ENCODE measurements around the gene TPRA1. TPM values are rescaled to one million over a fixed set of nuclear protein-coding genes. Genes with fewer than 3 reads are reported as not detected.

TPRA1 gene
- total RNA-seq, 1 donor from 2014 or later: 15.1 TPM

DNA sequence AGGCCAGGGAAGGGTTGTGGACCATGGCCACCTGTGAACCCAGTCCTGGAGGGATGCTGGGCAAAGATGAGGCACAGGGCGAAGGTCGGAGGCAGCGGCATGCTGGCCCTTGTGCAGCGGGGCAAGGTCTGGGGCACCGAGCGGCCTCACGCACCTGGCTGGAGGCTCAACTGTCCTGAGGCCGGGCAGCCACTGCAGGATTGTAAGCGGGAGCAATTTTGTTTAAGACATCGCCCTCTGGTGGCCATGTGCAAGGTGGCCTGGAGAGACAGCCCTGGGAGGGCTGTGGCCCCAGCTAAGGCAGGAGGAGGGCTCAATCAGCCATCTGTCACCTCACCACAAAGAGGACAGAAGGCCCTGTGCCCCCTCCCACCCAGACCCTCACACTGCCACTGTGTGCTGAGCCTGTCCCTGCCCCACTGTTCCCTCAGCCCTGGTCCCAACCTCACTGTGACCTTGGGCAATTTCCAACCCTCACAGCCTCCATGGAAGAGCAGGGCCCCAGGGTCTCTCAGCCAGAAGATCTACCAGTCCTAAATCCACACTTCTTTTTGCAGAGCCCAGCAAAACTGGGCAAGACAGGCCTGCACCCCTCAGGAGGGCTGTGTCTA lies 46.2 kb downstream of the TPRA1 start:
- Histone ChIP-seq H3K4me1 (ENCODE audit: control insufficient read depth in 3 of 3, insufficient read depth in 3 of 3, low read length in 3 of 3) (peaks cover 12 to 17% (median 14%) of the 10 kb centered on the region in 3 donors), H3K27me3 (ENCODE audit: control insufficient read depth in 3 of 3, insufficient read depth in 3 of 3, low read length in 3 of 3) (peaks cover 0 to 4% (median 0%) of the 10 kb centered on the region in 3 donors), H3K4me3 (ENCODE audit: low read length in 3 of 3) (no peak overlapping the region), H3K36me3 (ENCODE audit: control insufficient read depth in 3 of 3, insufficient read depth in 3 of 3, low read length in 3 of 3) (no peaks in the 10 kb centered on the region), H3K9ac (ENCODE audit: low read depth in 1 of 3, low read length in 3 of 3) (no peak overlapping the region), H3K9me3 (ENCODE audit: control insufficient read depth in 3 of 3, low read length in 3 of 3) (no peaks in the 10 kb centered on the region), H3K27ac (ENCODE audit: low read depth, low read length) (no peak overlapping the region)

DNA sequence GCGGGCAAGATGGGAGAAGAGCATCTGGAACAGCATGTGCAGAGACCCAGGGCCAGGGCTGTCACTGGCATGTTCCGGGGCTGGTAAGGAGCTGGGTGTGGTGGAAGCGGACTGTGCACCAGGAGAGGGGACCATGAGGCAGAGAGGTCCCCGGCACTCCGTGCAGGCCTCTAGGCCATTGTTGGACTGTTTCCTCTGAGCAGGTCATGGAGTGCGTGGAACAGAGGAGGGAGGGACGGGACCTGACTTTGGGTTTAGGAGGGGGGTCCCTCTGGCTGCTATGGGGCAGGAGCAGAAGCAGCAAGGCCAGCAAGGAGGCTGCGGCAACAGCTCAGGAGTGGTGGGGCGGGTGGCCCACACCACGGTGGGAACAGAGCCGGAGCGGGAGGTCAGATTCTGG lies 47.1 kb downstream of the TPRA1 start:
- Histone ChIP-seq H3K27me3 (ENCODE audit: control insufficient read depth in 3 of 3, insufficient read depth in 3 of 3, low read length in 3 of 3) (peaks cover 0 to 7% (median 0%) of the 10 kb centered on the region in 3 donors), H3K9me3 (ENCODE audit: control insufficient read depth in 3 of 3, low read length in 3 of 3) (no peaks in the 10 kb centered on the region), H3K27ac (ENCODE audit: low read depth, low read length) (no peak overlapping the region), H3K4me1 (ENCODE audit: control insufficient read depth in 3 of 3, insufficient read depth in 3 of 3, low read length in 3 of 3) (peaks cover 12 to 17% (median 14%) of the 10 kb centered on the region in 3 donors), H3K4me3 (ENCODE audit: low read length in 3 of 3) (no peak overlapping the region), H3K36me3 (ENCODE audit: control insufficient read depth in 3 of 3, insufficient read depth in 3 of 3, low read length in 3 of 3) (no peaks in the 10 kb centered on the region), H3K9ac (ENCODE audit: low read depth in 1 of 3, low read length in 3 of 3) (no peak overlapping the region)

- H3K36me3 ChIP-seq (ENCODE audit: control insufficient read depth in 3 of 3, insufficient read depth in 3 of 3, low read length in 3 of 3): no peaks in the 10 kb centered on the region
- H3K9me3 ChIP-seq (ENCODE audit: control insufficient read depth in 3 of 3, low read length in 3 of 3): no peaks in the 10 kb centered on the region
- no peak overlapping the region for H3K9ac ChIP-seq (ENCODE audit: low read depth in 1 of 3, low read length in 3 of 3)
- no peak overlapping the region for H3K4me3 ChIP-seq (ENCODE audit: low read length in 3 of 3)
- peaks cover 9 to 11% (median 10%) of the 10 kb centered on the region in 3 donors for H3K4me1 ChIP-seq (ENCODE audit: control insufficient read depth in 3 of 3, insufficient read depth in 3 of 3, low read length in 3 of 3)
- no peak overlapping the region for H3K27ac ChIP-seq (ENCODE audit: low read depth, low read length)
- H3K27me3 ChIP-seq (ENCODE audit: control insufficient read depth in 3 of 3, insufficient read depth in 3 of 3, low read length in 3 of 3): peaks cover 0 to 10% (median 0%) of the 10 kb centered on the region in 3 donors
These were observed 48.0 kb downstream of the TPRA1 start for GRCh38 chr3:127542441-127542952.

DNA sequence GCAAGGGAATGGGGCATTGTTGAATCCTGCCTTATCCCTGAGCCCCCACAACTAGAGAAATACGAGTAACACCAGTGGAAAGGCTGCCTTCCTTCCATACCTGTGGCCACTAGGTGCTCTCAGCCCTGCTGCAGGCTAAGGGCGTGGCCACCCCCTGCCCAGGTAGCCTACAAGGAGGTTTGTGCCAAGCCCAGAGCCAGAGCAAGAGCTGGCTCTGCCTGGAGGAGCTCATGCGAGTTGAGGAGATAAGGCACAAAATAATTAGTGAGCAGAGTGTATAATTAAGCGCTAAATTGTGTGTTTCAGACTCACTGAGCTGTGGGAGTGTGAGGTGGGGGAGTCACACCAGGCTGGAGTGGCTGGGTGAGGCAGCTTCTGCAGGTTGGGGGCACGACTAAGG lies 49.2 kb downstream of the TPRA1 start:
- H3K27me3 ChIP-seq (ENCODE audit: control insufficient read depth in 3 of 3, insufficient read depth in 3 of 3, low read length in 3 of 3): peaks cover 0 to 11% (median 0%) of the 10 kb centered on the region in 3 donors
- H3K36me3 ChIP-seq (ENCODE audit: control insufficient read depth in 3 of 3, insufficient read depth in 3 of 3, low read length in 3 of 3): no peaks in the 10 kb centered on the region
- H3K4me1 ChIP-seq (ENCODE audit: control insufficient read depth in 3 of 3, insufficient read depth in 3 of 3, low read length in 3 of 3): peaks cover 0 to under 1% (median under 1%) of the 10 kb centered on the region in 3 donors
- no peak overlapping the region for H3K4me3 ChIP-seq (ENCODE audit: low read length in 3 of 3)
- no peak overlapping the region for H3K9ac ChIP-seq (ENCODE audit: low read depth in 1 of 3, low read length in 3 of 3)
- no peaks in the 10 kb centered on the region for H3K9me3 ChIP-seq (ENCODE audit: control insufficient read depth in 3 of 3, low read length in 3 of 3)
- H3K27ac ChIP-seq (ENCODE audit: low read depth, low read length): no peak overlapping the region

DNA sequence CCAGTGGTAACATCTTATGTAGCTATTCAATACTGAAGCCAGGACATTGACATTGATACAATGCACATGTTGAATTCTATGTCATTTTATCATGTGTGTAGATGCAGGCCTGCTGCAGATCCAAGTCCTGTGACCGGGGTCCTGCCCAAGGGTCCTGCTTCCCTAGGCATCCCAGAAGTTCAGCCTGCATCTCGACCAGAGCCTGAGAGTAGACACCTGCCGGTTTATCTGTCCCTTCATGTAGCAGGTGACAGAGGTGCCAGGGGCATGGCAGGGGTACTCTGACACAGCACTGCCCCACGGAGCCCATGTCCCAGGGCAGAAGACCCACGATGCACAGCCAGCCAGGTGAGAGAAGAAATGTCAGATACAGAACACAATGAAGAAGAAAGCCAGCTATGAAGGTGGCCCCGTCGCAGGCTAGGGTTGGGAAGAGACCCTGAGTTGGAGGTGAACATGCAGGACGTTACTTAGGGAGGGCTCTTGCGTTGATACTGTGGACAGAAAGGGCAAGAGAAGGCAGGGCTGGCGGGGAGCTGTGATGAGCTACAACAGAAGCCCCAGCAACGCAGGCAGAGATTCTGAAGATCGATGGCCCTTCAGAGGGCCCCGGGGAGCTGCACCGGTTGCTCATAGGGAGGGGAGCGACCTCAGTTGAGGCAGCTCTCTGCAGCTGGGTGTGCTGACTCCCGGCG lies 51.0 kb downstream of the TPRA1 start:
- Histone ChIP-seq H3K9me3 (ENCODE audit: control insufficient read depth in 3 of 3, low read length in 3 of 3) (no peaks in the 10 kb centered on the region), H3K4me3 (ENCODE audit: low read length in 3 of 3) (no peak overlapping the region), H3K27ac (ENCODE audit: low read depth, low read length) (no peak overlapping the region), H3K36me3 (ENCODE audit: control insufficient read depth in 3 of 3, insufficient read depth in 3 of 3, low read length in 3 of 3) (no peaks in the 10 kb centered on the region), H3K27me3 (ENCODE audit: control insufficient read depth in 3 of 3, insufficient read depth in 3 of 3, low read length in 3 of 3) (peaks cover 0 to 19% (median 5%) of the 10 kb centered on the region in 3 donors), H3K9ac (ENCODE audit: low read depth in 1 of 3, low read length in 3 of 3) (no peak overlapping the region), H3K4me1 (ENCODE audit: control insufficient read depth in 3 of 3, insufficient read depth in 3 of 3, low read length in 3 of 3) (no peaks in the 10 kb centered on the region)

DNA sequence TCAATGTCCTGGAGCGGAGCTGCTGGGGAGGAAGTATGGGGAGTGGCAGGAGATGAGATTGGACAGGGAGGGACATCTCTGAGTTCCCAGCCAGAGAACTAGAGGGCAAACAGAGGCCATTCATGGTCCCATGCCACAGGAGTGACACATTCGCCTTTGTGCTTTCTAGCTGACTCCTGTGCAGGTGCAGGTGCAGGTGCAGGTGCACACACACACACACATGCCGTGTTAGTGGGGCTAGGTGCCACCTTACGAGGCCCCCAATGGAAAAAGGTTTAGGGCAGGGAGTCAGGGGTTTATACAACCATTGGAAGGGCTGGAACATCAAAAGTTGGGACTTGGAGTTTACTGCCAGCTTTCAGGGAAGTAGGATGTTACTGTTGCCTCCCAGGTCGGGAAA lies 52.0 kb downstream of the TPRA1 start:
- no peaks in the 10 kb centered on the region for H3K4me1 ChIP-seq (ENCODE audit: control insufficient read depth in 3 of 3, insufficient read depth in 3 of 3, low read length in 3 of 3)
- no peaks in the 10 kb centered on the region for H3K9me3 ChIP-seq (ENCODE audit: control insufficient read depth in 3 of 3, low read length in 3 of 3)
- H3K9ac ChIP-seq (ENCODE audit: low read depth in 1 of 3, low read length in 3 of 3): no peak overlapping the region
- H3K27me3 ChIP-seq (ENCODE audit: control insufficient read depth in 3 of 3, insufficient read depth in 3 of 3, low read length in 3 of 3): peaks cover 0 to 19% (median 5%) of the 10 kb centered on the region in 3 donors
- H3K36me3 ChIP-seq (ENCODE audit: control insufficient read depth in 3 of 3, insufficient read depth in 3 of 3, low read length in 3 of 3): no peaks in the 10 kb centered on the region
- no peak overlapping the region for H3K4me3 ChIP-seq (ENCODE audit: low read length in 3 of 3)
- no peak overlapping the region for H3K27ac ChIP-seq (ENCODE audit: low read depth, low read length)

GRCh38 chr3:127536830-127537812 lies 53.4 kb downstream of the TPRA1 start:
- H3K4me3 ChIP-seq (ENCODE audit: low read length in 3 of 3): no peak overlapping the region
- no peaks in the 10 kb centered on the region for H3K36me3 ChIP-seq (ENCODE audit: control insufficient read depth in 3 of 3, insufficient read depth in 3 of 3, low read length in 3 of 3)

DNA sequence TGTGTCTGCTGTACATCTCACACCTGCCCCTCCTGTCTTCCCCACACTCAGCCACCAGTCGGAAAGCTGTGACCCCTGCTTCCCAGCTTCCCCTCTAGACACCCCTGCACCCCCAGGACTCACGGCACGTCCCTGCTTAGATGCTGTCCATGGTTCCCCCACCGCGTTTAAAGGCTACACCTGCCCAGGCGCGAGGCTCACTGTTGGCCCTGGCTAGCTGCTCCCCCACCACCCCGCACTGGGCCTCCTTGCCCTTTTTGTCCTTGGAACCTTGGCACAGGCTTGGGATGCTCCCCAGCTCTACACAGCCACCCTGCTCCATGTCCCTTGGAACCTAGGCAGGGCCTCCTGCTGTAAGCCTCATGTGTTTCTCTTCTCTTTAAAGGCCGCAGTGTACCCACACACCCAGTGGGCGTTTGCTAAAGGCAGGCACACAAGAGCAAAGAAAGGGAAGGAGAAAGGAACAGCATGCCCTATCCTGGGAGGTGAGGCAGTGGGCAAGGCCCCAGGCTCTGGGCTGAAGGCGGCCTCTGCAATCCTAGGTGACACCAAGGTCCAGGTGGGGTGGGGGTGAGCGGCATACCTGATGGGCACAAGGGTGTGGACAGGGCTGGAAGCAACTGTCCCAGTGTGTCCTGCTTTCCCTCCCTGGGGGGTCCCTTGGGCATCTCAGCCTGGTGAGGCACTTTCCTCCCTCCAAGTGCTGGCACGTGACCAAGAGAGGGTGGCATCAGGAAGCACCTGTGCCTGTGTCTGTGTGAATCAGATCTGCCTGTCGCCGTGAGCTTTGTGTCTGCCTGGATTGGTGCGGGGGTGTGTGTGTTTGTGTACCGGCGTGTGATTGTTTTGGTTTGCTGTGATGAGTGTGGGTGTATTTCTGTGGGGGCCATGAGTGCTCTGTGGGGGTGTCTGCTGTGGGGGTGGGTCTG lies 54.4 kb downstream of the TPRA1 start:
- Histone ChIP-seq H3K27me3 (ENCODE audit: control insufficient read depth in 3 of 3, insufficient read depth in 3 of 3, low read length in 3 of 3) (peaks cover 0 to 19% (median 5%) of the 10 kb centered on the region in 3 donors), H3K4me3 (ENCODE audit: low read length in 3 of 3) (no peak overlapping the region), H3K9ac (ENCODE audit: low read depth in 1 of 3, low read length in 3 of 3) (no peak overlapping the region), H3K36me3 (ENCODE audit: control insufficient read depth in 3 of 3, insufficient read depth in 3 of 3, low read length in 3 of 3) (no peaks in the 10 kb centered on the region), H3K27ac (ENCODE audit: low read depth, low read length) (no peak overlapping the region), H3K4me1 (ENCODE audit: control insufficient read depth in 3 of 3, insufficient read depth in 3 of 3, low read length in 3 of 3) (no peaks in the 10 kb centered on the region), H3K9me3 (ENCODE audit: control insufficient read depth in 3 of 3, low read length in 3 of 3) (no peaks in the 10 kb centered on the region)

More at GRCh38 chr3:127536830-127537812, 53.4 kb downstream of the TPRA1 start:
- Histone ChIP-seq H3K27ac (ENCODE audit: low read depth, low read length) (no peak overlapping the region), H3K9ac (ENCODE audit: low read depth in 1 of 3, low read length in 3 of 3) (no peak overlapping the region), H3K4me1 (ENCODE audit: control insufficient read depth in 3 of 3, insufficient read depth in 3 of 3, low read length in 3 of 3) (no peaks in the 10 kb centered on the region), H3K27me3 (ENCODE audit: control insufficient read depth in 3 of 3, insufficient read depth in 3 of 3, low read length in 3 of 3) (peaks cover 0 to 19% (median 5%) of the 10 kb centered on the region in 3 donors), H3K9me3 (ENCODE audit: control insufficient read depth in 3 of 3, low read length in 3 of 3) (no peaks in the 10 kb centered on the region)
